Astrocyte (in vitro differentiated cells and primary cell): Measurements from ENCODE around the gene FSIP1.

ENCODE experiments used
- CTCF ChIP-seq: IDR thresholded peaks from 2 replicates; pipeline ENCODE4 v1.5.1; 2011; ENCODE audit warnings: low read depth, mild to moderate bottlenecking, inconsistent platforms, low read length, moderate library complexity; ENCODE audit not compliant: insufficient read depth
- EZH2 ChIP-seq: IDR thresholded peaks from 2 replicates; pipeline ENCODE4 v1.6.1; 2012; ENCODE audit warnings: mild to moderate bottlenecking, low read length, inconsistent platforms; ENCODE audit not compliant: insufficient read depth

DNA sequence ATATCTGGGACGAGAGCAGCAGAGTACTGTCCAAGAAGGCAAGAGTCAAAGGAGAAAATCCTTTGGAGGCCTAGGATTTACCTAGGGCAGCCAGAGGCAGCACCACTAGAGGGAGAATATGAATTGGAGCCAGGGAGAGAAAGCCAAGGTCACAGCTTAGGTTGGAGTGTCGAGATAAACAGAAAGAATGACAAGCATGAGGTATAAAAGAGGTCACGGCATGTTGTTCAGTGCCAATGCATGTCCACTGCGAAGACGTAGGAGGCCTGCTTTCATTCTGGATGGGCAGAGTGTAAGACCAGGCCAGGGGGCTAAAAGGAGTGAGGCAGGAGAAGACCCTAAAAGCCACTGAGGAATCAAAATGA lies 154.5 kb downstream of the FSIP1 start:
- no peak for TF ChIP-seq CTCF
- TF ChIP-seq EZH2: no peak
